ENCODE results near the gene CTNNBIP1.

Gene CTNNBIP1

DNA sequence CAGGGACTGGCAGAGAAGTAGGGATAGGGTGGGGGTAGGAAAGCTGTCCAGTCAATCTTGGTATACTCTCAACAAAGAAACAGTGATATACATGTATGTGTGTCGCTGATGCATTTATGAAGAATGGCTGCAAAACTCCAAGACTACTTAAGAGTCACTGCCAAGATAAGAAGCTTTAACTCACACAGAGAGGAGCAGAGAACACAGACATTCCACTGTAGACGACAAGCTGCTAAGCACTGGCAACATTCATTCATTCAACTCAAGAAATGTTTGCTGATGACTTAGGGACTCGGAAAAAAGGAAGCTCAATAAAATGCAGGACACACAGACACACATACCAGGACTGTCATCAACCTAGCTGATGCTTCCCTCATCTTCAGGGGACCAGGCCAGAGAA lies 5.5 kb downstream of the CTNNBIP1 start:
- Histone ChIP-seq H3K27ac (ENCODE audit: low read length) (no peak overlapping the region), H3K36me3 (ENCODE audit: control insufficient read depth, insufficient read depth, low read length) (no peaks in the 10 kb centered on the region), H3K9me3 (ENCODE audit: control insufficient read depth, insufficient read depth, low read length) (no peaks in the 10 kb centered on the region), H3K27me3 (ENCODE audit: control insufficient read depth, insufficient read depth, low read length) (no peaks in the 10 kb centered on the region), H3K4me1 (ENCODE audit: control insufficient read depth, insufficient read depth, low read length) (peaks cover 4% of the 10 kb centered on the region; the same call in 1 of the 2 replicates), H3K4me3 (ENCODE audit: low read length) (no peak overlapping the region)
- no peak for DNase-seq (ENCODE audit: low read depth, low spot score)
- no CpG with 5 or more reads among the region's 3 CpGs for WGBS (ENCODE audit: insufficient coverage, insufficient read length)

GRCh38 chr1:9903801-9904527 lies 6.1 kb downstream of the CTNNBIP1 start:
- WGBS (ENCODE audit: insufficient coverage, insufficient read length): no CpG with 5 or more reads among the region's 9 CpGs
- no peak for DNase-seq (ENCODE audit: low read depth, low spot score)
- Histone ChIP-seq H3K36me3 (ENCODE audit: control insufficient read depth, insufficient read depth, low read length) (no peaks in the 10 kb centered on the region), H3K9me3 (ENCODE audit: control insufficient read depth, insufficient read depth, low read length) (no peaks in the 10 kb centered on the region), H3K4me3 (ENCODE audit: low read length) (no peak overlapping the region), H3K27ac (ENCODE audit: low read length) (no peak overlapping the region), H3K27me3 (ENCODE audit: control insufficient read depth, insufficient read depth, low read length) (no peaks in the 10 kb centered on the region), H3K4me1 (ENCODE audit: control insufficient read depth, insufficient read depth, low read length) (peaks cover under 1% of the 10 kb centered on the region; the same call in 1 of the 2 replicates)

DNA sequence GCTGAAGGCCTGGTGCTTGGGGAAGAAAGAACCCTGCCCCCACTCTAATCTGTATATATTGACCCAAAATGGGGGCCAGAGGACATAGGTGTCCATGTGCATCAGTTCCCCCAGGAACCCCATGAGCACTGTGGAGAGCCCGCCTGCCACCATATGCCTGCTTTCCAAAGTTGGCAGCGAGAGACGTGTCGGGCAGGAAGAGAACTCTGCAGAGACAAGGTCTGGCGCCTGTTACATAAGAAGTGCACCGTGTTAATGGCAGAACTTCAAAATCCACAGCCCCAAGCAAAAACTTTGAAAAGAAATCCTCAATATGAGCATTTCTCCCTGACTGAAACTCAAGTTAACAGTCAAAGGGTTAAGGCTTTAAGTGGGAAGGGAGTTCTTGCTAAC lies 8.0 kb downstream of the CTNNBIP1 start:
- Histone ChIP-seq H3K36me3 (ENCODE audit: control insufficient read depth, insufficient read depth, low read length) (no peaks in the 10 kb centered on the region), H3K9me3 (ENCODE audit: control insufficient read depth, insufficient read depth, low read length) (no peaks in the 10 kb centered on the region), H3K27ac (ENCODE audit: low read length) (no peak overlapping the region), H3K27me3 (ENCODE audit: control insufficient read depth, insufficient read depth, low read length) (no peaks in the 10 kb centered on the region), H3K4me3 (ENCODE audit: low read length) (no peak overlapping the region), H3K4me1 (ENCODE audit: control insufficient read depth, insufficient read depth, low read length) (no peaks in the 10 kb centered on the region)
- no peak for DNase-seq (ENCODE audit: low read depth, low spot score)
- WGBS (ENCODE audit: insufficient coverage, insufficient read length): no CpG with 5 or more reads among the region's 6 CpGs

- Histone ChIP-seq H3K36me3 (ENCODE audit: control insufficient read depth, insufficient read depth, low read length) (no peaks in the 10 kb centered on the region), H3K4me3 (ENCODE audit: low read length) (no peak overlapping the region), H3K9me3 (ENCODE audit: control insufficient read depth, insufficient read depth, low read length) (no peaks in the 10 kb centered on the region), H3K27ac (ENCODE audit: low read length) (no peak overlapping the region), H3K4me1 (ENCODE audit: control insufficient read depth, insufficient read depth, low read length) (no peaks in the 10 kb centered on the region), H3K27me3 (ENCODE audit: control insufficient read depth, insufficient read depth, low read length) (no peaks in the 10 kb centered on the region)
- DNase-seq (ENCODE audit: low read depth, low spot score): no peak
- WGBS (ENCODE audit: insufficient coverage, insufficient read length): no CpG with 5 or more reads among the region's 9 CpGs
These were observed 8.7 kb downstream of the CTNNBIP1 start for GRCh38 chr1:9901148-9902059.

GRCh38 chr1:9900142-9901043 lies 9.7 kb downstream of the CTNNBIP1 start:
- Histone ChIP-seq H3K36me3 (ENCODE audit: control insufficient read depth, insufficient read depth, low read length) (no peaks in the 10 kb centered on the region), H3K27me3 (ENCODE audit: control insufficient read depth, insufficient read depth, low read length) (no peaks in the 10 kb centered on the region), H3K27ac (ENCODE audit: low read length) (no peak overlapping the region), H3K4me1 (ENCODE audit: control insufficient read depth, insufficient read depth, low read length) (no peaks in the 10 kb centered on the region), H3K9me3 (ENCODE audit: control insufficient read depth, insufficient read depth, low read length) (no peaks in the 10 kb centered on the region), H3K4me3 (ENCODE audit: low read length) (no peak overlapping the region)
- DNase-seq (ENCODE audit: low read depth, low spot score): no peak
- WGBS (ENCODE audit: insufficient coverage, insufficient read length): no CpG with 5 or more reads among the region's 18 CpGs

- Histone ChIP-seq H3K27me3 (ENCODE audit: control insufficient read depth, insufficient read depth, low read length) (no peaks in the 10 kb centered on the region), H3K27ac (ENCODE audit: low read length) (no peak overlapping the region), H3K9me3 (ENCODE audit: control insufficient read depth, insufficient read depth, low read length) (no peaks in the 10 kb centered on the region), H3K4me1 (ENCODE audit: control insufficient read depth, insufficient read depth, low read length) (peaks cover 6% of the 10 kb centered on the region; the same call in 1 of the 2 replicates), H3K4me3 (ENCODE audit: low read length) (no peak overlapping the region), H3K36me3 (ENCODE audit: control insufficient read depth, insufficient read depth, low read length) (no peaks in the 10 kb centered on the region)
- no peak for DNase-seq (ENCODE audit: low read depth, low spot score)
- no CpG with 5 or more reads among the region's 3 CpGs for WGBS (ENCODE audit: insufficient coverage, insufficient read length)
These were observed 16.0 kb downstream of the CTNNBIP1 start for GRCh38 chr1:9894115-9894514.

GRCh38 chr1:9892563-9893528 lies 17.2 kb downstream of the CTNNBIP1 start:
- Histone ChIP-seq H3K27me3 (ENCODE audit: control insufficient read depth, insufficient read depth, low read length) (no peaks in the 10 kb centered on the region), H3K27ac (ENCODE audit: low read length) (no peak overlapping the region), H3K36me3 (ENCODE audit: control insufficient read depth, insufficient read depth, low read length) (no peaks in the 10 kb centered on the region), H3K9me3 (ENCODE audit: control insufficient read depth, insufficient read depth, low read length) (no peaks in the 10 kb centered on the region), H3K4me3 (ENCODE audit: low read length) (no peak overlapping the region), H3K4me1 (ENCODE audit: control insufficient read depth, insufficient read depth, low read length) (peaks cover 6% of the 10 kb centered on the region; the same call in 1 of the 2 replicates)
- WGBS (ENCODE audit: insufficient coverage, insufficient read length): no CpG with 5 or more reads among the region's 14 CpGs
- no peak for DNase-seq (ENCODE audit: low read depth, low spot score)

DNA sequence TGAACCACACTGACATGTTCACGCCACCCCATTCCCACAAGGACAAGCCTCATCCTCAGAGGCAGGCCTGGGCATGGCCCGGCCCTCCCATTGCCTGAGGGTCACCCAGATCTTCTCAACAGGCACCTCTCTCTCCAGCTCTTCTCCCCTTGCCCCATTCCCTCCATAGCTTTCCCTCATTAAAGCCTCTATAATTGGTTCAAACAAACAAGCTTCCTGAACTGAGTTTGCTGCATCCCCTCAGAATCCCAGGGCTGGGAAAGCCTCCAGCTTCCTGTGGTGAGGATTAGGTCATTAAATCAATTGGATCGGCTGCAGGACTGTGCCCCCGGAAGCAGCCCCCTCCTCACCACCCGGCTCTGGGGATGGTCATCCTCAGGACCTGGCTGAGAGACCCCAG lies 18.9 kb downstream of the CTNNBIP1 start:
- Histone ChIP-seq H3K27ac (ENCODE audit: low read length) (no peak overlapping the region), H3K4me1 (ENCODE audit: control insufficient read depth, insufficient read depth, low read length) (peaks cover 6% of the 10 kb centered on the region; the same call in 1 of the 2 replicates)

DNA sequence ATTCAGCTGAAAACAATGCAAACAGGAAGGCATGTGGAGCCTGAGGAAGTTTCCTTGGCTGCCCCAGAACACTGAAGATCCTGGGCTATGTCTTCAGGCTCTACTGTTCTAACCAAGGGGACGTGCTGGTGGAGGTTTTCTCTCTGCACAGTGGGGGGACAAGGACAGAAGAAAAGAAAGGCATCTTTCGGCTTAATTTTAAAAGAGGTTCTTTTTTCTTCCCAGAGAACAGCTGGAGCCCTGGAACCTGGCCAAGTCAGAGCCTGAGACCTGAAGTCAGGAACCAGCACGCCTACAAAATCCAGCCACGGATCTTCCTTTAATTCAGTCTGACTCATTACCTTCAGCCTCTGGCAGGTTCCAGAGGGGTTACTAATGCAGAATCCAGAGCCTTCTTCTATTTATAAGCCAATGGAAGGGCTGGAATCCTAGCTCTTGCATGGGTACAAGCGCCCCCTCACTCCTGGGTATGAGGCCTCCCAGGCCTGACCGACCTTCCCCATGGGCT lies 19.8 kb downstream of the CTNNBIP1 start:
- no peaks in the 10 kb centered on the region for H3K36me3 ChIP-seq (ENCODE audit: control insufficient read depth, insufficient read depth, low read length)
- no peak overlapping the region for H3K4me3 ChIP-seq (ENCODE audit: low read length)
- H3K9me3 ChIP-seq (ENCODE audit: control insufficient read depth, insufficient read depth, low read length): no peaks in the 10 kb centered on the region
- H3K27ac ChIP-seq (ENCODE audit: low read length): no peak overlapping the region
- peaks cover 6% of the 10 kb centered on the region; the same call in 1 of the 2 replicates for H3K4me1 ChIP-seq (ENCODE audit: control insufficient read depth, insufficient read depth, low read length)
- DNase-seq (ENCODE audit: low read depth, low spot score): no peak
- no peaks in the 10 kb centered on the region for H3K27me3 ChIP-seq (ENCODE audit: control insufficient read depth, insufficient read depth, low read length)
- WGBS (ENCODE audit: insufficient coverage, insufficient read length): no CpG with 5 or more reads among the region's 6 CpGs

More for the DNA sequence above, 18.9 kb downstream of the CTNNBIP1 start:
- no CpG with 5 or more reads among the region's 5 CpGs for WGBS (ENCODE audit: insufficient coverage, insufficient read length)
- DNase-seq (ENCODE audit: low read depth, low spot score): no peak
- no peaks in the 10 kb centered on the region for H3K9me3 ChIP-seq (ENCODE audit: control insufficient read depth, insufficient read depth, low read length)
- H3K4me3 ChIP-seq (ENCODE audit: low read length): no peak overlapping the region; the same call in 1 of the 2 replicates
- H3K27me3 ChIP-seq (ENCODE audit: control insufficient read depth, insufficient read depth, low read length): no peaks in the 10 kb centered on the region
- no peaks in the 10 kb centered on the region for H3K36me3 ChIP-seq (ENCODE audit: control insufficient read depth, insufficient read depth, low read length)

Data from iPS DF 6.9 (cell line).